HG03469 (cell line): Measurements from ENCODE around the gene ITGAX.
"Not testable (repeated sequence)": the region's sequence is repeated elsewhere in the genome, so short reads cannot be mapped to it uniquely, and the experiment has no call there.

Experiments
- ATAC-seq: cut with Tn5 transposase; IDR thresholded peaks from one replicate; pipeline ENCODE4 v1.9.1; 2021; ENCODE audit warnings: mild to moderate bottlenecking, moderate library complexity, moderate number of reproducible peaks; ENCODE audit not compliant: unreplicated experiment

ITGAX gene

DNA sequence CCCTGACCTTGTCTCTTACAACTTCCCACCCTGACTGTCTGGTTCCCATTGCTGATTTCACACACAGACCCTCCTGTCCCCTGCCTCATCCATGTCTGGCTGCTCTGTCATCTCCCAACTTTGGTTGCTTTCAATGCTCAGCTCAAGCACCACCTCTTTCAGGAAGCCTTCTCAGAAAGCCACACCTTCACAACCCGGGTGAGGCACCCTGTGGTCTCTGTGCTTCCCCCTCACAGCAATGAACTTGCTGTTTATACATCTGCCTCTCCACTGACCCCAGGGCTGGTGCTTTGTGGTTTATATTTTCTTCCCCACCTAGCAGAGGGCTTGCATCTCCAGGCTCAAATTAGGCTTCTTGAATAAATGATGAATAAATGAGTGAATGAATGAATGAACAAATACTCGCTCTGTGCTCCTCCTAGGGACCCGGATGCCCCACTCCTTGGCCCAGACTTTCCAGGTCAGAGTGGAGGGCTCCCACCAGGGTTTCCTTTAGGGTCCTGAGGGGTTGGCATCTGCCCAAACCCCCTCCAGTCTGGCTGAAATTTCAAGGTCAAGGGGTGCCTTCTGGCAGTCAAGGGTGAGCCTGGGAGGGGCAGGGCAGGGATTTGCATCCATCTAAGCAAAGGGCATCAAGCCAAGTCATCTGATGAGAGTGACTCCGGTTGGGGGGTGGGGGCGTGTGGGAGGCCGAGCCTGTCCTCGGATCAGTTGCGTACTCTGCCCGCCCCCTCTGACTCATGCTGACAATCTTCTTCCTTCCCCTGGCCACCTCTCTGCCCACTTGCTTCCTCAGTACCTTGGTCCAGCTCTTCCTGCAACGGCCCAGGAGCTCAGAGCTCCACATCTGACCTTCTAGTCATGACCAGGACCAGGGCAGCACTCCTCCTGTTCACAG is at the start of gene ITGAX:
Gene ITGAX, plus strand, starts transcription at position 783 of the 898 bp plus-strand sequence. Its CDS starts 79 bp downstream, at position 862.
- peak; percentile 62 for ATAC-seq

DNA sequence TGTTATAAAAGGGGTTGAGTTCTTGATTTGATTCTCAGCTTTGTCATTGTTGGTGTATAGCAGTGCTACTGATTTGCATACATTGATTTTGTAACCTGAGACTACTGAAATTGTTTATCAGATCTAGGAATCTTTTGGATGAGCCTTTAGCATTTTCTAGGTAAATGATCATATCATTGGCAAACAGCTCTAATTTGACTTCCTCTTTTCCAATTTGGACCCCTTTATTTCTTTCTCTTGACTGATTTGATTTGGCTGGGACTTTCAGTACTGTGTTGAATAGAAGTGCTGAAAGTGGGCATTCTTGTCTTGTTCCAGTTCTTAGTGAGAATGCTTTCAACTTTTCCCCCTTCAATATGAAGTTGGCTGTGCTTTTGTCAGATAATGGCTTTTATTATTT is 49.8 kb upstream of the ITGAX start:
- ATAC-seq, result no peak

DNA sequence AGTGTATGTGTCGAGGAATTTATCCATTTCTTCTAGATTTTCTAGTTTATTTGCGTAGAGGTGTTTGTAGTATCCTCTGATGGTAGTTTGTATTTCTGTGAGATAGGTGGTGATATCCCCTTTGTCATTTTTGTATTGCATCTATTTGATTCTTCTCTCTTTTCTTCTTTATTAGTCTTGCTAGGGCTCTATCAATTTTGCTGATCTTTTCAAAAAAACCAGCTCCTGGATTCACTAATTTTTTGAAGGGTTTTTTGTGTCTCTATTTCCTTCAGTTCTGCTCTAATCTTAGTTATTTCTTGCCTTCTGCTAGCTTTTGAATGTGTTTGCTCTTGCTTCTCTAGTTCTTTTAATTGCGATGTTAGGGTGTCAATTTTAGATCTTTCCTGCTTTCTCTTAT is 46.6 kb upstream of the ITGAX start:
- ATAC-seq, result not testable (repeated sequence)

DNA sequence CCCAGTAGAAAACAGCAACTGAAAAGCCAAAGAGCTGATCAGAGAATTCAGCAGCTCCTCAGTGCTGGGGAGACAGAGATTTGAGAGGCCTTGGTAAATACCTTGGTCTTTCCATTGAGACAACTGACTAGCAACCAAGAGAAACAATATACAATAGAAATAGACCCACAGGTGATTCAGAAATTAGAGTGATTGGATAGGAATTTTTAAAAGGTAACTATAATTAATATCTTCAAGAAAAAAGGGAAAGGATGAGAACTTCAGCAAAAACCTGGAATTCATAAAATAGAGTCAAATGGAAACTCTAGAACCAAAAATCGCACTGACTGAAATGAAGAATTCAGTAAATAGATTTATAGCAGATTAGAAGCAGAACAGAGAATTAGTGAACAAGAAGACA is 32.5 kb upstream of the ITGAX start:
- no peak for ATAC-seq

DNA sequence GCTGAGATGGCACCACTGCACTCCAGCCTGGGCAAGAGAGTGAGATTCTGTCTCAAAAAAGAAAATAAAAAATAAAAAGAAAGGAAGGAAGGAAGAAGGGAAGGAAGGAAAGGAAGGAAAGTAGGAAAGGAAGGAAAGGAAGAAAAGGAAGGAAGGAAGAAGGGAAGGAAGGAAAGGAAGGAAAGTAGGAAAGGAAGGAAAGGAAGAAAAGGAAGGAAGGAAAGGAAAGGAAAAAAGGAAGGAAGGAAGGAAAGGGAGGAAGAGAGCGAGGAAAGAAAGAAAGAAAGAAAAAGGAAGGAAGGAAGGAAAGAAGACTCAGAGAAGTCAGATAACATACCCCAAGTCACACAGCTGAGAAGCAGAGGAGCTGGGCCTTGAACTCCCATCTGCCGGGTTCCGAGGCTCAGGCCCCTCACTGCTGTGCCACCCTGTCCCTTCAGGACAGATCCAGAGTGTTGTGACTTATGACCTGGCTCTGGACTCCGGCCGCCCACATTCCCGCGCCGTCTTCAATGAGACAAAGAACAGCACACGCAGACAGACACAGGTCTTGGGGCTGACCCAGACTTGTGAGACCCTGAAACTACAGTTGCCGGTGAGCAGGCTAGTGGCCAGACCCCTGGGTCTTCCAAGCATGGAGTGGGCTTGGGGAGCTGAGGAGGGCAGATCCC is 30.9 kb upstream of the ITGAX start:
- ATAC-seq, result no peak

DNA sequence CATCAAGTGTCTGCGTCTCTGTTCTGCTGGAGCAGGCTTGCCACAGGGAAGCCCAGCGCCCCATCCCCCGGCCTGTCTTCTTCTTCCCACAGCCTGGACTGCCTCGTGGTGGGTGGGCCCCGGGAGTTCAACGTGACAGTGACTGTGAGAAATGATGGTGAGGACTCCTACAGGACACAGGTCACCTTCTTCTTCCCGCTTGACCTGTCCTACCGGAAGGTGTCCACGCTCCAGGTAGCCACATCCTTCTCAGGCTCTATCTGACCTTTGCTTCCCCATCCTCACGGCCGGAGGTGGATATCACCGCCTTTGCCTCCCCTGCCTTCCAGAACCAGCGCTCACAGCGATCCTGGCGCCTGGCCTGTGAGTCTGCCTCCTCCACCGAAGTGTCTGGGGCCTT is 29.8 kb upstream of the ITGAX start:
- ATAC-seq, result no peak

DNA sequence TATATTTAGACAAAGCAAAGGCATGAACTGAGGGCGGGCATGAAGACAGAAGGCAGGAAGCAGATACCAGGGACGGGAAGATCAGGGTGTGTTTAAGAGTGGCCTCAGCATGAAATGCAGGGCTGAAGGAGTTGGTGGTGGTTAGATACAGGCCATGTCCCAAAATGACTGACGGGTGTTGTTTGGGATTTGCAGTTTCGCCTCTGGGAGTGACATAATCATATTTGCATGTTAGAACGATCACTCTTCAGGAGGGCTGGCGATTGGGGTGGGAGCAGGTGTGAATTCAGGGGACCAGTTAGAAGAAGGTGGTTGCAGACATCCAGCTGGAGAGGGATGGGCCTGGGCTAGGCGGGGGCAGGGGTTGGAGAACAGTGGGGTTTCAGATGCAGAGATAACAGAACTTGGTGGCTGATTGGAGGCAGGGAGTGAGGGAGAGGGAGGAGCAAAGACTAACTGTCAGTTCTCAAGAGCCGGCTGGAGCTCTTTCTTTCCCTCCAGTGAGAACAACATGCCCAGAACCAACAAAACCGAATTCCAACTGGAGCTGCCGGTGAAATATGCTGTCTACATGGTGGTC is 27.2 kb upstream of the ITGAX start:
- ATAC-seq, result no peak

DNA sequence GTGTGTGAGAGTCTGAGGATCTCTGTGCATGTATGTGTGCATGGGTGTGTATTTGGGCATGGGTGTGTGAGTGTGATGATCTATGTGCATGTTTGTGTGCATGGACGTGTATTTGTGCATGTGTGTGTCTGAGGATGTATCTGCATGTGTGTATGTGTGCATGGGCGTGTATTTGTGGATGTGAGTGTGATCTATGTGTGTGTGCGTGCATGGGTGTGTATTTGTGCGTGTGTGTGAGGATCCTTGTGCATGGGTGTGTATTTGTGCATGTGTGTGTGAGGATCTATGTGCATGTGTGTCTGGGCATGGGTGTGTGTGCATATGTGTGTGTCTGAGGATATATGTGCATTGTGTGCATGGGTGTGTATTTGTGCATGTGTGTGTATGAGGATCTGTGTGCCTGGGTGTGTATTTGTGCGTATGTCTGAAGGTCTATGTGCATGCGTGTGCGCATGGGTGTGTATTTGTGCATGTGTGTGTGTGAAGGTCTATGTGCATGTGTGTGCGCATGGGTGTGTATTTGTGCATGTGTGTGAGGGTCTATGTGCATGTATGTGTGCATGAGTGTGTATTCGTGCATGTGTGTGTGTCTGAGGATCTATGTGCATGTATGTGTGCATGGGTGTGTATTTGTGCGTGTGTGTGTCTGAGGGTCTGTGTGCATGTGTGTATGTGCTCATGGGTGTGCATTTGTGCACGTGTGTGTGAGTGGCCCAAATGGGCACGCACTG is 26.5 kb upstream of the ITGAX start:
- ATAC-seq, result no peak

DNA sequence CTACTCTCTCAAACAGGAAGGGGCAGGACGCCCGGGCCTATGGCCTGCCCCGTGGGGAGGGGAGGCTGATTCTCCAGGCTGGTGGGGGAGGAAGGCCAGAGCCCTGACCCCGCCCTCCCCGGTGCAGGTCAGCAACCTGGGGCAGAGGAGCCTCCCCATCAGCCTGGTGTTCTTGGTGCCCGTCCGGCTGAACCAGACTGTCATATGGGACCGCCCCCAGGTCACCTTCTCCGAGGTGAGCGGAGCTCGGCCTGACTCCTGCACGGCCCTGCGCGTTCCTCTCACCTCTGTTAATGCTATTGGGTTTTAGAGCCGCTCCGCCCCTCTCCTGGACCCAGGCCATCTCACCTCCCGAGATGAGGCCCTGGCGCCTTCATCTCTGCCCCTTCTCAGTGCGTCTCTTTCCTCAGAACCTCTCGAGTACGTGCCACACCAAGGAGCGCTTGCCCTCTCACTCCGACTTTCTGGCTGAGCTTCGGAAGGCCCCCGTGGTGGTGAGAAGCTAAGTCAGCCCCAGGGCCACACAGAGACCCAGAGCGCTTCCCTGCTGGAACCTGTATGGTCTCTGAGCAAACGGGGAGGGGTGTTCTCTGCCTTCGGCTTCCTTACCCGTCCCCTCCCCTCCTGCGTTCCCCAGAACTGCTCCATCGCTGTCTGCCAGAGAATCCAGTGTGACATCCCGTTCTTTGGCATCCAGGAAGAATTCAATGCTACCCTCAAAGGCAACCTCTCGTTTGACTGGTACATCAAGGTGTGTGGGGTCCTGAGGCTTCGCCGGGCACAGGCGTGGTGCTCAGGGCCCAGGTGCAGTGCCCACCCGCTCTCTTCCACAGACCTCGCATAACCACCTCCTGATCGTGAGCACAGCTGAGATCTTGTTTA is 25.1 kb upstream of the ITGAX start:
- ATAC-seq, result no peak

DNA sequence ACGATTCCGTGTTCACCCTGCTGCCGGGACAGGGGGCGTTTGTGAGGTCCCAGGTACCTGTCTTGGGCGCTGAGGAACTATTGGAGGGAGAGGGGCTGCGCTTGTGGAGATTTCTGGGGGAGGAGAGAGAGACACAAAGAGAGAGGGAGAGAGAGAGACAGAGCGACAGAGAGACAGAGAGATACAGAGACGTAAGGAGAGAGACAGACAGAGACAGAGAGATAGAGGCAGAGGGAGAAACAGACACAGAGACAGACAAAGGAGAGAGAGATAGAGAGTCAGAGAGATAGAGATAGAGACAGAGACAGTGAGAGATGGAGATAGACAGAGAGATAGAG is 24.5 kb upstream of the ITGAX start:
- ATAC-seq, result no peak

DNA sequence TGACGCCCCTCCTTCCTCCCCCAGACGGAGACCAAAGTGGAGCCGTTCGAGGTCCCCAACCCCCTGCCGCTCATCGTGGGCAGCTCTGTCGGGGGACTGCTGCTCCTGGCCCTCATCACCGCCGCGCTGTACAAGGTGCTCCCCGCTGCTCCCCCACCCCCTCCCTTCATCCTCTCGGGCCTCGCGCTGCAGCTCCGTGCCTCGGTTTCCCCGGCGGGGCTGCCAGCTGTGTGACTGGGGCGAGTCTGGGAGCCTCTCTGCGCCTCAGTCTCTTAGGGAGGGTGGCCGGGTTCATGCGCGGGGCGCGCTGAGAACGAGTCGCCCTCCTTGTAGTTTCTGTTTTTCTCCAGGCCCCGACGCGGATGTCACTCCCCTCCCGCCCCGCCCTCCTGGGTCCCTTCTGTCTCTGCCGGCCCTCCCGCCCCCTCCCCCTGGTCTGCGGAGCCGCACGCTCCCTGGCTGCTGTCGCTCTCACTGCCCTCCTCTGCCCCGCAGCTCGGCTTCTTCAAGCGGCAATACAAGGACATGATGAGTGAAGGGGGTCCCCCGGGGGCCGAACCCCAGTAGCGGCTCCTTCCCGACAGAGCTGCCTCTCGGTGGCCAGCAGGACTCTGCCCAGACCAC is 23.7 kb upstream of the ITGAX start:
- ATAC-seq, result no peak

DNA sequence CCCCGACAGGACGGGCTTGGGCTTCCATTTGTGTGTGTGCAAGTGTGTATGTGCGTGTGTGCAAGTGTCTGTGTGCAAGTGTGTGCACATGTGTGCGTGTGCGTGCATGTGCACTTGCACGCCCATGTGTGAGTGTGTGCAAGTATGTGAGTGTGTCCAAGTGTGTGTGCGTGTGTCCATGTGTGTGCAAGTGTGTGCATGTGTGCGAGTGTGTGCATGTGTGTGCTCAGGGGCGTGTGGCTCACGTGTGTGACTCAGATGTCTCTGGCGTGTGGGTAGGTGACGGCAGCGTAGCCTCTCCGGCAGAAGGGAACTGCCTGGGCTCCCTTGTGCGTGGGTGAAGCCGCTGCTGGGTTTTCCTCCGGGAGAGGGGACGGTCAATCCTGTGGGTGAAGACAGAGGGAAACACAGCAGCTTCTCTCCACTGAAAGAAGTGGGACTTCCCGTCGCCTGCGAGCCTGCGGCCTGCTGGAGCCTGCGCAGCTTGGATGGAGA is 23.1 kb upstream of the ITGAX start:
- no peak for ATAC-seq

DNA sequence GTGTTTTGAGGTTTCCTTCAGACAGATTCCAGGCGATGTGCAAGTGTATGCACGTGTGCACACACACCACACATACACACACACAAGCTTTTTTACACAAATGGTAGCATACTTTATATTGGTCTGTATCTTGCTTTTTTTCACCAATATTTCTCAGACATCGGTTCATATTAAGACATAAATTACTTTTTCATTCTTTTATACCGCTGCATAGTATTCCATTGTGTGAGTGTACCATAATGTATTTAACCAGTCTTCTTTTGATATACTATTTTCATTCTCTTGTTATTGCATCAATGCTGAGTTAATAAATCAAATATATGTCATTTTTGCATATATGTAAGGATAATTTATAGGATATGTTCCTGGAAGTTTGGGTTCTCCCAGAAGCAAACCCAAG is 22.4 kb upstream of the ITGAX start:
- ATAC-seq, result no peak

DNA sequence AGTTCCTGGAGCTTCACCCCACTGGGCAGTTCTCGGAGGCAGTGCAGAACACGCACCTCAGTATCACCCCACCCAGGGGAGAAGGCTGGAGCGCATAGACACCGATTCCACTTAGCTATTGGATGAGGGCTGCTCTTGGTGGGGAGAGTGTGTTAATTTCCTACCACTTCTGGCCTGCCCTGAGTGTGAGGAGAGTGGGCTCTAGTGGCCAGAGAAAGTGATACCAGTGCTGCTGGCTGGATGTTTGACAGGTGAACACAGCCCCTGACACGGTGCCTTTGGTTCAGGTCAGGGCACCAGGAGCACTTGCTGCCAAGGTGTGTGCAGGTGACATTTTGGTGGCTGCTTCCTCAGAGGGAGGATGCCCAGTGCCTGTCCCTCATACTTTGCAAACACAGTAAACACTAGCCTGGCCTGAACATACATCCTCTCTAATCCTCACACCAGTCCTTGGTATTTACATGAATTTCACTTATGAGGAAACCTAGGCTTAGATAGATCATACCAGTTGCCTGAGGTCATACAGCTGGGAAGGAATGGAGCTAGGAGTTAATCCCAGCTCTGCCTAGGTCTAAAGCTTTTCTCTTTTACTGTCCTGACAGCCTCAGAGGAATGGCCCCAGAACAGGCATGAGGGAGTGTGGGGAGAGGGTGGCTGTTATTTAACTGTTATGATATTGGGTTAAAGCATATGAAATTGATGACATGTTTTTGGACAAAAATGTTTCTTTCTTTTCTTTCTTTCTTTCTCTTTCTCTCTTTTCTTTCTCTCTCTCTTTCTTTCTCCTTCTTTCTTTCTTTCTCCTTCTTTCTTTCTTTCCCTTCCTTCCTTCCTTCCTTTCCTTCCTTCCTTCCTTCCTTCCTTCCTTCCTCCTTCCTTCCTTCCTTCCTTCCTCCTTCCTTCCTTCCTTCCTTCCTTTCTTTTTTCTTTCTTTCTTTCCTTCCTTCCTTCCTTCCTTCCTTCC is 21.0 kb upstream of the ITGAX start:
- ATAC-seq, result no peak

DNA sequence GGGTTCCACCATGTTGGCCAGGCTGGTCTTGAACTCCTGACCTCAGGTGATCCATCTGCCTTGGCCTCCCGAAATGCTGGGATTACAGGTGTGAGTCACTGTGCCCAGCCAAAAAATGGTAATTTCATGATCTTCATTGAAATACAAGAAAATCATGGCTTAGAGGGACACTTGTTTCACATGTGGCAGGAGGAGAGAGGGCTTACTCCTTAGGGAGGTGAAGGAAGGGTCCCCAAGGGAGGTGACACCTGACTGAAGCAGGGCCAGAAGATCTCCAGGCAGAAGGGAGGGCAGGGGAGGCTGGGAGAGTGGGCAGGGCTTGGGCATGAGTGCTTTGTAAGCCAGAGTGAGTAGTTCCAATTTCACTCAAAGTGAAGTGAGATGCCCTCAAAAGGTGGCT is 20.0 kb upstream of the ITGAX start:
- no peak for ATAC-seq

DNA sequence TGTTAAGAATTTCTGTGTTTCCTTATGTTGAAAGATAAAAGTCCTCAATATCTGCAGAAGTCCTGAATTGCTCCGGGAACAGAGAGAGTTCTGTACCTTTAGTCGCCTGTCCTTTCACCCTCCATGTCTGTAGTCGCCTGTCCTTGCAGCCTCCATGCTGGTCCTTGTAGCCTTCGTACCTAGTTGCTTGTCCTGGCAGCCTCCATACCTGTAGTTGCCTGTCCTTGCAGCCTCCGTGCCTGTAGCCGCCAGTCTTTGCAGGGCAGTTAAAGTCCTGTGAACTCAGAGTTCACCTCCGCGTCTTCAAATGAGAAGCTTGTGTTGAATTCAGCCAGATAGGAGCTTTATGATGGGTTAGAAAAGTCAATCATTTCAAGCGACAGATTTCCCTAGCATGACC is 19.5 kb upstream of the ITGAX start:
- no peak for ATAC-seq

DNA sequence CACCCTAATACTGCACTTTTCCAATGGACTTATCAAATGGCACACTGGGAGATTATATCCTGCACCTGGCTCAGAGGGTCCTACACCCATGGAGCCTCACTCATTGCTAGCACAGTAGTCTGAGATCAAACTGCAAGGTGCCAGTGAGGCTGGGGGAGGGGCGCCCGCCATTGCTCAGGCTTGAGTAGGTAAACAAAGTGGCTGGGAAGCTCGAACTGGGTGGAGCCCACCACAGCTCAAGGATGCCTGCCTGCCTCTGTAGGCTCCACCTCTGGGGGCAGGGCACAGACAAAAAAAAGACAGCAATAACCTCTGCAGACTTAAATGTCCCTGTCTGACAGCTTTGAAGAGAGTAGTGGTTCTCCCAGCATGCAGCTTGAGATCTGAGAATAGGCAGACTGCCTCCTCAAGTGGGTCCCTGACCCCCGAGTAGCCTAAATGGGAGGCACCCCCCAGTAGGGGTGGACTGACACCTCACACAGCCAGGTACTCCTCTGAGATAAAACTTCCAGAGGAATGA is 16.8 kb upstream of the ITGAX start:
- not testable (repeated sequence) for ATAC-seq

DNA sequence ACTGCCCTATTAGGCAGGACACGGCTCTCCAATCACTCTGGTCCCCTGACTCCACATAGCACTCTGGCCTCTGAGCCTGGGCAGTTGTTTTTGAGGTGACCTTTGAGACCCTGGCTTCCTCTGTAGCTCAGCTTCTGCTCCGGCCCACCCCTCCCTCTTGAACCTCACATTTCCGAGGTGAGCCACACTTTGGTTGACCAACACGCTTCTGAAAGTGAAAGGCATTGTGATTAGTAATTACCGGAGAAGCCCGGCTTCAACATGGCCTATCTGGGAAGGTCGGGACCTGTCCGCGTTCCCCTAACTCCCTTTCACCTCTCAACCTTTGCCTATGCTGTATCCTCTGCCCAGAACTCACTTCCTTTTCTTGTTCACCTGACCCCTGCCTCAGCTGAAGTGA is 10.3 kb upstream of the ITGAX start:
- peak; percentile 67 for ATAC-seq
